Measurements from ENCODE around the gene APH1A. TPM values are rescaled to one million over a fixed set of nuclear protein-coding genes. Genes with fewer than 3 reads are reported as not detected.

APH1A gene
- total and polyA plus RNA-seq, 10 of the 15 experiments (the other 5 are each of a cell fraction or from before 2014, with no cell fraction given), result 6.7 to 130 (median 87.7) TPM

- Histone ChIP-seq H2AFZ (ENCODE audit: control insufficient read depth, low read depth, low read length) (peak within 1 kb of the TSS; percentile 91), H3K4me1 (ENCODE audit: control insufficient read depth, insufficient read depth, low read length) (no peaks in the 10 kb centered on the region), H3K36me3 (ENCODE audit: control insufficient read depth in 2 of 2, insufficient read depth in 2 of 2, low read length in 1 of 2) (no peaks in the 10 kb centered on the region), H3K27me3 (replicated peaks in 1 of 2; ENCODE audit: control insufficient read depth in 2 of 2, insufficient read depth in 2 of 2, low read length in 1 of 2) (no peaks in the 10 kb centered on the region), H3K9ac (ENCODE audit: control insufficient read depth, insufficient read depth, low read length) (peak within 1 kb of the TSS; percentile 86), H4K20me1 (ENCODE audit: control insufficient read depth, insufficient read depth) (no peaks in the 10 kb centered on the region), H3K79me2 (ENCODE audit: control insufficient read depth, insufficient read depth, low read length) (peaks cover 16% of the 10 kb centered on the region), H3K4me3 (peak within 1 kb of the TSS; percentile 95), H3K9me3 (replicated peaks; ENCODE audit: control insufficient read depth, insufficient read depth, low read length) (no peaks in the 10 kb centered on the region), H3K27ac (ENCODE audit: control insufficient read depth, insufficient read depth) (peak within 1 kb of the TSS; percentile 35), H3K4me2 (ENCODE audit: control insufficient read depth, insufficient read depth) (peak within 1 kb of the TSS; percentile 75)
- peak; percentile 76 for DNase-seq (ENCODE audit: low read depth, low spot score)
- CTCF ChIA-PET, result no interaction called here
- in situ Hi-C loops (cut with MboI) (no loop called here), intact Hi-C loops (cut with micrococcal nuclease; ENCODE audit: unreplicated experiment) (no loop called here)
- 5% methylated on average over 43 of the region's 43 CpGs for WGBS (ENCODE audit: insufficient coverage, insufficient replicate concordance, low lambda C conversion rate, missing lambda C conversion rate)
- POLR2A ChIA-PET, result no interaction called here
- FAIRE-seq, result peak; percentile 98
- RAD21 ChIA-PET (ENCODE audit: unreplicated experiment), result no interaction called here
- peak; percentile 100 for ATAC-seq
- TSS peak; percentile 97 for BruUV-seq (replicated peaks)
- SMC1A ChIA-PET (ENCODE audit: uncharacterized antibody, unreplicated experiment), result no interaction called here
- TF ChIP-seq SIX5 (IDR thresholded peaks at IDR 0.05; ENCODE audit: low read depth, low read length, severe bottlenecking), result peak; percentile 53
- peak; percentile 68 for TF ChIP-seq YY1 (IDR thresholded peaks at IDR 0.05; ENCODE audit: low read depth, low read length)
- peak; percentile 97 for TF ChIP-seq CREM (IDR thresholded peaks at IDR 0.05; ENCODE audit: low read depth)
- TF ChIP-seq MTA2 (IDR thresholded peaks at IDR 0.05; ENCODE audit: low read depth), result no peak
- no peak for TF ChIP-seq SKIL (IDR thresholded peaks at IDR 0.05; ENCODE audit: low read depth, poor library complexity, severe bottlenecking)
- no peak for TF ChIP-seq CBX5 (IDR thresholded peaks at IDR 0.05; ENCODE audit: low read depth)
- no peak for TF ChIP-seq KLF5 (IDR thresholded peaks at IDR 0.05; ENCODE audit: partially characterized antibody)
- TF ChIP-seq SREBF1 (IDR thresholded peaks at IDR 0.05; ENCODE audit: low read length), result no peak
- TF ChIP-seq CTCF (IDR thresholded peaks at IDR 0.05 in 2 of 3, conservative IDR thresholded peaks at IDR 0.05 in 1 of 3; ENCODE audit: control insufficient read depth in 2 of 3, extremely low read depth in 1 of 3, insufficient read depth in 1 of 3, low read depth in 3 of 3, low read length in 3 of 3), result no peak
- TF ChIP-seq RUNX3 (IDR thresholded peaks at IDR 0.05; ENCODE audit: low read length), result peak; percentile 71
- TF ChIP-seq POLR2AphosphoS5 (IDR thresholded peaks at IDR 0.05; ENCODE audit: low read length), result peak; percentile 98
- TF ChIP-seq JUNB (IDR thresholded peaks at IDR 0.05), result no peak
- TF ChIP-seq MAX (IDR thresholded peaks at IDR 0.05; ENCODE audit: low read depth, low read length), result peak; percentile 75; the same call in 1 of the 2 replicates
- TF ChIP-seq ZBTB40 (IDR thresholded peaks at IDR 0.05; ENCODE audit: borderline replicate concordance), result peak; percentile 96
- no peak for TF ChIP-seq FOXM1 (IDR thresholded peaks at IDR 0.05; ENCODE audit: low read depth, low read length)
- no peak for TF ChIP-seq KDM1A (IDR thresholded peaks at IDR 0.05; ENCODE audit: borderline replicate concordance)
These were observed 24.8 kb upstream of the APH1A start, which contains the start of gene MRPS21 for GRCh38 chr1:150293433-150294253. Gene MRPS21, plus strand, starts transcription at chr1:150293861. Its CDS starts 506 bp downstream, at chr1:150294367.
